Measurements from ENCODE around the gene LCAT.

LCAT gene

DNA sequence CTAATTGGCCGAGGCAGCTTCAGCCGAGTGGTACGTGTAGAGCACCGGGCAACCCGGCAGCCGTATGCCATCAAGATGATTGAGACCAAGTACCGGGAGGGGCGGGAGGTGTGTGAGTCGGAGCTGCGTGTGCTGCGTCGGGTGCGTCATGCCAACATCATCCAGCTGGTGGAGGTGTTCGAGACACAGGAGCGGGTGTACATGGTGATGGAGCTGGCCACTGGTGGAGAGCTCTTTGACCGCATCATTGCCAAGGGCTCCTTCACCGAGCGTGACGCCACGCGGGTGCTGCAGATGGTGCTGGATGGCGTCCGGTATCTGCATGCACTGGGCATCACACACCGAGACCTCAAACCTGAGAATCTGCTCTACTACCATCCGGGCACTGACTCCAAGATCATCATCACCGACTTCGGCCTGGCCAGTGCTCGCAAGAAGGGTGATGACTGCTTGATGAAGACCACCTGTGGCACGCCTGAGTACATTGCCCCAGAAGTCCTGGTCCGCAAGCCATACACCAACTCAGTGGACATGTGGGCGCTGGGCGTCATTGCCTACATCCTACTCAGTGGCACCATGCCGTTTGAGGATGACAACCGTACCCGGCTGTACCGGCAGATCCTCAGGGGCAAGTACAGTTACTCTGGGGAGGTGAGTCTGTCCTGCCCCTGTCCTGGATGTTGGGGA lies 34.7 kb downstream of the LCAT start:
- DNase-seq: no peak

DNA sequence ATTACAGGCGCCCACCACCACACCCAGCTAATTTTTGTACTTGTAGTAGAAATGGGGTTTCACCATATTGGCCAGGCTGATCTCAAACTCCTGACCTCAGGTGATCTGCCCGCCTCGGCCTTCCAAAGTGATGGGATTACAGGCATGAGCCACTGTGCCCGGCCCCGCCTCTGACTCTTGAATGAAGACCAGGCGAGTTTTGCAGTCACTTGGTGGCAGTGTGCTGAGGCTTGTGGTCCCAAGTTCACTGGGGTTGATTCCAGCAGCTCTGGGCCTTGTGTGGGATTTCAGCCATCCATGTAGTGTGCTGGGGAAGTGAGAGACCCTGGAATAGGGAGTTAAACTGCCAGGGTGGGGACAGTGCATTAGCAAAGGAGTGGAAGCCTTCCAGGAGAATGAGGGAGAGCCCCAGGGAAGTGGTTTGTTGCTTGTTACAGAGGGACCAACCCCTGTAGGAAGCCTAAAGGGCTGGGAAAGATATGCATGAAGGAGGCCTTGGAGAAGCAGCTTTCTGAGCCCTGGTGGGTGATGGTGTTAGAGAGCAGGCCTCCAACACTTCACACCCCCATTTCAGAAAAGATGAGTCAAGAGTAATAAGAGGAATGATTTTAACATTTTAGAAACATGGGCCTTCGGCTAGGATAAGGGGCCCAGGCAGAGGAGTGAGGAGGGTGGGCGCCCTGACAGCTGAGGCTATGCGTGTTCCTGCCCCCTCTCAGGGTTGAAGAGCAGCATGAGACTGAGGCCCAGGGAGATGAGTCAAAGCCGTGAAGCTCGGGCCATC lies 36.3 kb downstream of the LCAT start:
- no peak for DNase-seq

DNA sequence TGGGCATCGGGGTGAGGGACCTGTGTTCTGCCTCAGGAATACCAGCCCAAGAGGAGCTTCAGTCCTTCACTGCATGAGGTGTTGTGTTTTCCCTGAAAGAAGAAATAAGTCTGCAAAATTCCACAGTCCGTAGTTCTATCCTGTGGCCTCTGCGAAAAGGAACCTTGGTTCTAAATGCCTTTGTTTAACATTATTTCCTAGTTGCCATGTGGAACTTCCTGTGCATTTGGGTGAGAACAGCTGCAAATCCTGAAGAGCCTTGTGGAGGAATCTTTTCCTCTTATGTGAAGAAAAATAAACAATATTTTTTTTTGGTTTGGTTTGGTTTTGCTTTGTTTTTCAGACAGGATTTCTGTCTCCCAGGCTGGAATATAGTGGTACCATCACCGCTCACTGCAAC lies 41.1 kb downstream of the LCAT start:
- DNase-seq: no peak

DNA sequence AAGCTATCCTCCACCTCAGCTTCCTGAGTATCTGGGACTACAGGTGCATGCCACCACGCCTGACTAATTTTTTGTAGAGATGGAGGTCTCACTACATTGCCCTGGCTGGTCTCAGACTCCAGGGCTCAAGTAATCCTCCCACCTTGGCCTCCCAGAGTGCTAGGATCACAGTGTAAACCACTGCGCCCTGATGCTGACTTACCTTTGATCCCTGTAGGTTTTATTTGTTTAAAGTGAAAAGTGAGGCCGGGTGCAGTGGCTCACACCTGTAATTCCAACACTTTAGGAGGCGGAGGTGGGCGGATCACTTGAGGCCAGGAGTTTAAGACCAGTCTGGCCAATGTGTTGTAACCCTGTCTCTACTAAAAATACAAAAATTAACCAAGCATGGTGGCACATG lies 42.2 kb downstream of the LCAT start:
- no peak for DNase-seq

DNA sequence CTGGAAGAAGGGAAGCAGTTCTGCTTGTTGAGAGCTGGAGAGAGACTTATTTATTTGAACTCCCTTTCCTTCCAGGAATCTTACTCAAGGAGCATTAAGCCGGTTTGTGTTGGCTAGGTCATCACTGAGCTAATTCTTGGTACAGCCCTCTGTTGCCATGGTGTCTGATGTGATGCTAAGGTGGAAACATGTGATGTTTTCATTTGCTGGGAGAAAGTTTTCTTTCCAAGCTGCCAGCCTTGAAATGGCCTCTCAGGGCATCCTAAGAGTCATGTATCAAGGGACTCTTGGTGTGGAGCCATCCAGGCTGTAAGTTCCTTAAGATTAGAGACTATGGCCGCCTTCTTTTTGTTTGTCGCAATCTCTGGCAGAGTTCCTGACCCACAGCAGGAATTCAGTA lies 46.7 kb downstream of the LCAT start:
- no peak for DNase-seq

DNA sequence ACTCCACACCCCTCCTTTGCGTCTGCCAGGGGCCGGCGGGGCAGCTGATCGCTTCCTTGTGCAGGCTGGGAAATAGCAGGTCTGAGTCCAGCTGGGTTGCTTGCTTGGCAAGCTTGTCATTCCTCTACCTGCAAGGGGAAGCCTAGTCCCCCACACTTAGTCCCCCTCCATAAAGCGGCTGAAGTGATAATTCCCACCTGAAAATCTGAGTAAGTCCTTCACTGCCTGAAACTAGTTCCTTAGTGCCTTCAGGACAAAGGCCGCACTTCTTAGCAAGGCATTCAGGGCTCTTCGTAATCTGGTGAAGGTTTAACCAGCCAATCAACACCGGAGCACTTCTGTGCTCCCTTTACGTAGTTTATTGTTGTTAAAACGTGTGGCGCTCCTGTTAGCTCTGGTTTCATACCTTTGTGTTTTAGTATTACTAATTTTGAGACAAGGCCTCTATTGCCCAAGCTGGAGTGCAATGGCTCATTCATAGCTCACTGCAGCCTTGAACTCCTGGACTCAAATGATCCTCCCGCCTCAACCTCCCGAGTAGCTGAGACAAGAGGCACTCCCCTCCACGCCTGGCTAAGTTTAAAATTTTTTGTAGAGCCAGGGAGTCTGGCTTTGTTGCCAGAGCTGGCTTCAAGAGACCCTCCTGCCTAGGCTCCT lies 50.0 kb downstream of the LCAT start:
- DNase-seq: no peak

DNA sequence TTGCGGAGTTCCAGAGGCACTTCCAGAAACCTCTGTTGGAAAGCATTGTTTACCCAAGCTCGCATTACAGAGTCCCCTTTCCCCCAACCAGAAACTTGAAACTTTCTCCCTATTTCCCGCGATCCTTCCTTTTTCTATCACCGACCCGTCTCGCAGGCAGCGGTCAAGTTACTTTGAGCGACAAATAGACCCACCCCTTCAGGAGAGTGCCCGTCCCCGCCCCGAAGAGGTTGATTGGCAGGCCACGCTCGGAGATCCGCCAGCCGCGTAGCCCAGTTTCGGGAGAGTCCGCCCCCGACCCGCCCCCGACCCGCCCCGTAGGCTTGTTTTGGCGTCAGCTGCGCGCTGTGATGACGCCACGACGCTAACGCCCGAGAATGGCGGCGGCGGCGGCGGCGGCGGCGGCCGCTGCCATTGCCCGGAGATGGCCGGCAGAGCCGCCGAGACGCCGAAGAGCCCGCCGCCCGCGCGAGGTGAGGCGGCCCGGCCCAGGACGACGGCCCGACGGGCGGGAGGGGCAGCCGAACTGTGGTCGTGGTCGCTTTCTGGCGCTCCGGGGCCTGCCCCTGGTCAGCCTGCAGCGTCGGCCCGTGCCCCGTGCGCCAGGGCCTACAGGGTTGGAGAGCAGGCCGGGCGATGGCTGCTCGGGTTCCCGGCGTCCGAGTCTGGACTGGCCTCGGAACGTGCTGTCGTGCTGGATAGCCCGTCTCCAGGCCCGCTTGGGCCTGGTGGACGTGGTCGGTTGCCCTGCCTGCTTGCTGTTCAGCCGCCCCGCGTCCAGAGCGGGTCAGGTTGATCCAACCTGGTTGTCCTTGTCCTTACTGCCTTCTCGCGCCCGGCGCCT lies 50.8 kb downstream of the LCAT start, which contains the start of gene PSKH1:
Gene PSKH1 (plus strand): TSS at position 356 of the 844 bp plus-strand sequence. CDS start 15,496 bp downstream, outside the sequence.
- peak; percentile 80 to 94 (median 91) for DNase-seq

DNA sequence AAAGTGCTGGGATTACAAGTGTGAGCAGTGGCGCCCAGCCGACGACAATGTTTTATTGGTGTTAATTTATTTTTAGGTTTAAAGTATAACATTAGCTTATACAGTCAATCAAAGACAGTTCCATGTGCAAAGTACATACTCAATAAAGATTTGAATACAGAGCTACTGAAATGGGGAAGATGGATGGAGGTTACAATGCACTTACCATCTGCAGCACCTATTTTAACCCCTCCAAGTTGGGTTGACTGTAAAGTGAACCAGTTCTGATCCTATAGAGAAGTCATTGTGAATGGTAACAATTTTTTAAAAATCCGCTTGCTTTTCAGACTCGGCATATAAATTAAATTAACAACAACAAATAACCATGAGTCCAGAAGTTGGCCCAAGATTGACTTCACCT lies 51.5 kb downstream of the LCAT start:
- no peak for DNase-seq

Measured in stimulated activated naive CD4-positive, alpha-beta T cell (primary cell).